ENCODE data around the gene MSRB3. TPM values are rescaled to one million over a fixed set of nuclear protein-coding genes. Genes with fewer than 3 reads are reported as not detected.

Gene MSRB3
- total RNA-seq, 4 donors from 2014 or later, result 2.7 to 54.6 (median 11.1) TPM

- Histone ChIP-seq H3K4me3 (no peak overlapping the region), H3K27ac (no peak overlapping the region), H3K4me1 (peaks cover 0 to 6% (median 0%) of the 10 kb centered on the region in 3 donors), H3K36me3 (no peaks in the 10 kb centered on the region), H3K9me3 (peaks cover 0 to 9% (median 0%) of the 10 kb centered on the region in 3 donors), H3K27me3 (no peaks in the 10 kb centered on the region)
- intact Hi-C loops (cut with DNase I), result no loop called here
- WGBS, 2 donors, result 59 to 62% methylated on average over 3 of the region's 3 CpGs
- TF ChIP-seq CTCF (IDR thresholded peaks at IDR 0.05) (no peak), POLR2A (IDR thresholded peaks at IDR 0.05) (no peak)
- no peak for DNase-seq
These were observed 152.3 kb downstream of the MSRB3 start for GRCh38 chr12:65430571-65431306.

GRCh38 chr12:65432114-65432513, 153.6 kb downstream of the MSRB3 start:
- Histone ChIP-seq H3K4me1 (peaks cover 0 to 6% (median 0%) of the 10 kb centered on the region in 3 donors), H3K9me3 (peaks cover 0 to 3% (median 0%) of the 10 kb centered on the region in 3 donors), H3K27me3 (no peaks in the 10 kb centered on the region), H3K36me3 (no peaks in the 10 kb centered on the region), H3K4me3 (no peak overlapping the region), H3K27ac (no peak overlapping the region)
- intact Hi-C loops (cut with DNase I), result no loop called here
- TF ChIP-seq POLR2A (IDR thresholded peaks at IDR 0.05) (no peak), CTCF (IDR thresholded peaks at IDR 0.05) (no peak)
- DNase-seq, result no peak

- intact Hi-C loops (cut with DNase I), result no loop called here
- no peak for DNase-seq
- Histone ChIP-seq H3K27ac (no peak overlapping the region), H3K4me3 (no peak overlapping the region), H3K27me3 (no peaks in the 10 kb centered on the region), H3K36me3 (no peaks in the 10 kb centered on the region), H3K9me3 (no peaks in the 10 kb centered on the region), H3K4me1 (peaks cover 0 to 6% (median 0%) of the 10 kb centered on the region in 3 donors)
- no peak for TF ChIP-seq POLR2A (IDR thresholded peaks at IDR 0.05)
- TF ChIP-seq CTCF (IDR thresholded peaks at IDR 0.05), result no peak
- 0 to 26% methylated on average over 1 of the region's 1 CpG for WGBS, 2 donors
These were observed 154.2 kb downstream of the MSRB3 start for GRCh38 chr12:65432651-65433050.

- TF ChIP-seq POLR2A (IDR thresholded peaks at IDR 0.05) (no peak), CTCF (IDR thresholded peaks at IDR 0.05) (no peak)
- no peak overlapping the region for H3K27ac ChIP-seq
- WGBS, 2 donors, result 83 to 89% methylated on average over 3 of the region's 3 CpGs
- no peaks in the 10 kb centered on the region for H3K27me3 ChIP-seq
- peaks cover 0 to 6% (median 0%) of the 10 kb centered on the region in 3 donors for H3K4me1 ChIP-seq
- DNase-seq, result no peak
- H3K4me3 ChIP-seq, result no peak overlapping the region
- H3K36me3 ChIP-seq, result no peaks in the 10 kb centered on the region
- intact Hi-C loops (cut with DNase I), result no loop called here
- H3K9me3 ChIP-seq, result no peaks in the 10 kb centered on the region
These were observed 156.3 kb downstream of the MSRB3 start for GRCh38 chr12:65434737-65435136.

GRCh38 chr12:65443038-65443437, 164.6 kb downstream of the MSRB3 start:
- intact Hi-C loops (cut with DNase I), result no loop called here
- no peaks in the 10 kb centered on the region for H3K27me3 ChIP-seq
- H3K27ac ChIP-seq, result no peak overlapping the region
- H3K4me1 ChIP-seq, result no peaks in the 10 kb centered on the region
- no peak for DNase-seq
- no peaks in the 10 kb centered on the region for H3K9me3 ChIP-seq
- no peaks in the 10 kb centered on the region for H3K36me3 ChIP-seq
- TF ChIP-seq POLR2A (IDR thresholded peaks at IDR 0.05) (no peak), CTCF (IDR thresholded peaks at IDR 0.05) (no peak)
- WGBS, 2 donors, result 61 to 68% methylated on average over 2 of the region's 2 CpGs
- H3K4me3 ChIP-seq, result no peak overlapping the region

All from esophagus squamous epithelium (tissue), 5 donors.